Activated CD8-positive, alpha-beta memory T cell treated with anti-CD3 and anti-CD28 coated beads, Interleukin-2, amount 50 U/mL, for 1 hour (primary cell): ENCODE results near the gene PARK7.
"Not testable (repeated sequence)": the region's sequence is repeated elsewhere in the genome, so short reads cannot be mapped to it uniquely, and the experiment has no call there.

ENCODE experiments used
- DNase-seq: peaks from one replicate; pipeline ENCODE4 v3.0.0-alpha.2; 2020; ENCODE audit errors: extremely low read depth

Gene PARK7

GRCh38 chr1:7961216-7962013 lies at the start of gene PARK7:
PARK7 (plus strand) TSS chr1:7961711; CDS start chr1:7962786, 1,075 bp downstream.
- DNase-seq: peak; percentile 98

DNA sequence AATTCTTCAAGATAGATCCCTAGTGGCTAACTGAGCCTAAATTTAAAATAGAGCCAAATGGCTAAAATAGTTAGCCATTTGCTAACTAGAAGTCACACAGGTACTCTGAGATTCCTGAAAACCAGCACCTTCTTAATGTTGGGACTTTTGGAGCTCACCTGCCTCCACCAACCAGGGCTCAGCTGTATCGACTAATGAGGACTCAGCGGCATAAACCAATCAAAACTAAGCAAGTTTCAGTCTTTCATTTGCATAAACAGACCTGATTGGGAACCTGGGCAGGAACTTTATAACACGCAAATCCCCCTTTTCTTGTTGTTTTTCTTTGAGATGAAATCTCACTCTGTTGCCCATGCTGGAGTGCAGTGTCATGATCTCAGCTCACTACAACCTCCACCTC lies 49.4 kb upstream of the PARK7 start:
- no peak for DNase-seq

- DNase-seq: no peak
These were observed 48.6 kb upstream of the PARK7 start for GRCh38 chr1:7912743-7913557.

DNA sequence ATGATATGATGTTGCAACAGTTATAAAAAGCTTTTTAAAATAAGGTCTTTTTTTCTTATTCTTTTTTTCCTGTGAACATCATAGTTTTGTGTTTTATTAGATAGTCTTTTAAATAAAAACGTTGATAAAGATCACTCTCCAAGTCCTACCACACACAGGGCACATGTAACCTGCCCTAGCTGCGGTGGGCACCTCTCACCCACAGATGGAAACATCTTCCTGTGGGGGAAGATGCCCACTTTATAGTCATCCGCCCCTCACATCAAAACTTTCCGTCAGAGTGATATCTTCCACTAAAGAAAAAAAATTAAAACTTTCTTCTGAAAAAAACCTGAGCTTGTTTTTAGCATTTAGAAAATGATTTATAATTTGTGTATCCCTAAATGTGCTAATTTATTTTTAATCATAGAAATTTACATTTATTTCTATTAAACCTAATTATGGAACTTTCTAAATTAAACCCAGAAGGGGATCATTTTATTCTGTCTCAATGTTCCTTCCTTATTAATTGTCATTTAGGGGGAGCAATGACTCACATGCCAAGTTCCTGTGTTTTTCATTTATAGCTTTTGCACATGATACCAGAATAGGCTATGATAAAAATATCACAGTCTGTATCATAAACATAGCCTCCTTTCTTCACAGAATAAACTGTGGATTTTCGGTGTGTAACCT lies 45.5 kb upstream of the PARK7 start:
- no peak for DNase-seq

GRCh38 chr1:7916501-7916830 lies 45.0 kb upstream of the PARK7 start:
- no peak for DNase-seq

- DNase-seq: not testable (repeated sequence)
These were observed 43.5 kb upstream of the PARK7 start for GRCh38 chr1:7917971-7918370.

DNA sequence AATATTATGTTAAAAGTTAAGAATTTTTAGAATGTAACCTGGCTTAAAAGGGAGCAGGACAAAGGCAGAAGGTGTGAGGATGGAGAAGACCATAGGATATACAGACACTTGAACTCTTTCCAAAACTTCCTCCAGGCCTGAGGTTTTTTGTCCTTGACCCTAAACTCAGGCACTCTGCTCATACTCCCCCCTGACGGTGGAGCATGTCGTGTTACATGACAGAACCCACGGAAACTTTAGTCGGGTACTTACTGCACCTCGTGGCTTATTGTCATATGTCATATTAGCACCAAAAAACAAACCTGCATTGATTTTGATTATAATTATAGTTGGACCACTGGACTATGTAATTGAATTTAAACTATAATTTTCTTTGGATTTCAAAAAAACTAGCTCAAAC lies 41.6 kb upstream of the PARK7 start:
- DNase-seq: no peak

GRCh38 chr1:7921796-7922195 lies 39.7 kb upstream of the PARK7 start:
- DNase-seq: no peak

DNA sequence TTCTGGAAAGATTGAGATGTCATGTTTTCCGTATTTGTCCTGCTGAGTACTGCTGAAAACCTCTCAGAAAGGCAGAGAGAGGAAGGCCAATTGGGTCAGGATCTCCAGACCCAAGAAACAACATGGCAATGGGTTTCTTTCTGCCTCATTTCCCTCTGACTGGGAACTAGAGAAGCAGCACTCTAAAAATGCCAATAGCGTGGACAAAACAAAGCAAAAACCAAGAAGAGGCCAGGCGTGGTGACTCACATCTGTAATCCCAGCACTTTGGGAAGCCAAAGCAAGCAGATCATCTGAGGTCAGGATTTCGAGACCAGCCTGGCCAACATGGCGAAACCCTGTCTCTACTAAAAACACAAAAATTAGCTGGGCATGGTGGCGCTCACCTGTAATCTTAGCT lies 39.2 kb upstream of the PARK7 start:
- DNase-seq: no peak

GRCh38 chr1:7927061-7927460 lies 34.5 kb upstream of the PARK7 start:
- DNase-seq: not testable (repeated sequence)

DNA sequence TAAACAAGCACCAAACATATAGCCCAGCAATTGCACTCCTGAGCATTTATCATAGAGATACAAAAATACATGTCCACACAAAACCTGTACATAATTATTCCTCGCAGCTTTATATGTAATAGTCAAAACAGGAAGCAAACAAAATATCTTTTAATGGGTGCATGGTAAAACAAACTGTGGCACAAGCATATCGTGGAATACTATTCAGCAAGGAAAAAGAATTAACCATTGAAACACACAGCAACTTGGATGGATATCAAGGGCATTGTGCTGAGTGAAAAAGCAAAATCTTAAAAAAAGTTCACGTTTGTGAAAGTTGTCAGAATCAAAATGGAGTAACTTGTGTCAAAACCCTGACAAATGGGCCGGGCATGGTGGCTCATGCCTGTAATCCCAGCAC lies 33.3 kb upstream of the PARK7 start:
- no peak for DNase-seq

DNA sequence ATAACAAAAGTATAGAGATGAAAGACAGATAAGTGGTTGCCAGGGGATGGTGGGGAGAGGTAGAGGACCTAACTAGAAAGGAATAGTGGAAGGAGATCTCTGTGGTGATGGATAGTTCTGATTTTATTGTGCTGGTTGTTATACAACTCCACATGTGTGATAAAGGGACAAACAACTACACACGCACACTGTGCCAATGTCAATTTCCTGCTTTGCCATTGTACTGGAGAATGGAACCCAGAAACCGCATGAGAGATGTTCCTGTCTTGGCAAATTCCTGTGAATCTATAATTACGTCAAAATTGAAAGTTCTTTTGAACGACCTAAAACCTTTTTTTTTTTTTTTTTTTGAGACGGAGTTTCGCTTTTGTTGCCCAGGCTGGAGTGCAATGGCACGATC lies 31.9 kb upstream of the PARK7 start:
- DNase-seq: no peak

DNA sequence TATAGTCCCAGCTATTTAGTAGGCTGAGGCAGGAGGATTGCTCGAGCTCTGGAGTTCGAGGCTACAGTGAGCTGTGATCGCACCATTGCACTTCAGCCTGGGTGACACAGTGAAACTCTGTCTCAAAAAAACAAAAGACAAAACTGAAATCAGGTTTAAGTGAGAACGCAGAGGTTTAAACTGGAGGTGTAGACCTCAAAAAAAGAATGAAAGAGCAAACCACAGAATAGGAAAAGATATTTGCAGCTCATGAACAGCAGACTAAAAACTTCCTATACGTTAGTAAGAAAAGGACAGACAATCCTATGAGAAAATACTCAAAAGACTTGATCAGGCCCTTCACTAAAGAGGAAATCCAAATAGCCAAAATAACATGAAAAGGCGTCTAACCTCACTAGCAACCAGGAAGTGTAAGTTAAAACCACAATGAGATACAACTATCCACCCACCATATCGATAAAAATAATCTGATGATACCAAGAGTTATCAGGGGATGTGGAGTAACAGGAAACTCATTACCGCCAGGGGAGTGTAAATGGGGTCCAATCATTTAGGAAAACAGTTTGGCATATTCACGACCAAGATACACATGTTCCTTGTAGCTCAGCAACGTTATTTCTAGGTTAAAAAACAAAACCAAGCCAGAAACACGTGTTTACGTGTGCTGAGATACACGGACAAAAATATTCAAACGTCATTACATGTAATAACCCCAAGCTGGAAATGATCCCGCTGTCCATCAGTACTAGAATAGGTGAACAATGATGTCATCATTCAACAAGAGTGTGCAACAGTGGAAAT lies 30.7 kb upstream of the PARK7 start:
- no peak for DNase-seq

GRCh38 chr1:7931446-7931812 lies 30.1 kb upstream of the PARK7 start:
- no peak for DNase-seq

DNA sequence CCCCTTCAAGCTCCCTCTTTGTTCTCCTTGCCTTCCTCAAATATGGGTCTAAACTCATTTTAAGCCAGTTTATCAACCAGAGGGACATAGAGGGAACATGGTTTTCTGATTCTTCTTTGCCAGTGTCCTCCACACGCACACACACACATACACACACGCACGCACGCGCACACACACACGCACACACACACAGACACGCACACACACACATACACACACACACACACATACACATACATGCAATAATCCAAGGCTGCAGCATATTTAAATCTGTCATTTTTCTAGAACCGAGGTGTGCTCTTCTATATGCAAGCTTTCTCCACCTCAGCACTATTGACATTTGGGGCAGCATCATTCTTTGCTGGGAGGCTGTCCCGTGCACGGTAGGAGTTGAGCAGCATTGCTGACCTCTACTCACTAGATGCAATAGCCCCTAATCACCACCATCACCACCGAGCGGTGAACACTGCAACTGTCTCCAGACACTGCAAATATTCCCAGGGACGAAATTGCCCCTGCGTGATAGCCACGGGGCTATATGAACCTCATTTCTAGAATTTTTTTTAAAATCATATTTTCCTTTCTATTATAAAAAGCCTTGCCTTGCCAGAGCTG lies 28.9 kb upstream of the PARK7 start:
- DNase-seq: no peak

GRCh38 chr1:7938070-7938469 lies 23.4 kb upstream of the PARK7 start:
- DNase-seq: no peak

GRCh38 chr1:7940034-7940433 lies 21.5 kb upstream of the PARK7 start:
- DNase-seq: no peak

GRCh38 chr1:7940745-7941436 lies 20.6 kb upstream of the PARK7 start, which contains the start of gene TNFRSF9:
TNFRSF9 (minus strand) TSS chr1:7940839; CDS start chr1:7939994, 845 bp downstream.
- no peak for DNase-seq

- no peak for DNase-seq
These were observed 20.1 kb upstream of the PARK7 start for GRCh38 chr1:7941437-7941793.

DNA sequence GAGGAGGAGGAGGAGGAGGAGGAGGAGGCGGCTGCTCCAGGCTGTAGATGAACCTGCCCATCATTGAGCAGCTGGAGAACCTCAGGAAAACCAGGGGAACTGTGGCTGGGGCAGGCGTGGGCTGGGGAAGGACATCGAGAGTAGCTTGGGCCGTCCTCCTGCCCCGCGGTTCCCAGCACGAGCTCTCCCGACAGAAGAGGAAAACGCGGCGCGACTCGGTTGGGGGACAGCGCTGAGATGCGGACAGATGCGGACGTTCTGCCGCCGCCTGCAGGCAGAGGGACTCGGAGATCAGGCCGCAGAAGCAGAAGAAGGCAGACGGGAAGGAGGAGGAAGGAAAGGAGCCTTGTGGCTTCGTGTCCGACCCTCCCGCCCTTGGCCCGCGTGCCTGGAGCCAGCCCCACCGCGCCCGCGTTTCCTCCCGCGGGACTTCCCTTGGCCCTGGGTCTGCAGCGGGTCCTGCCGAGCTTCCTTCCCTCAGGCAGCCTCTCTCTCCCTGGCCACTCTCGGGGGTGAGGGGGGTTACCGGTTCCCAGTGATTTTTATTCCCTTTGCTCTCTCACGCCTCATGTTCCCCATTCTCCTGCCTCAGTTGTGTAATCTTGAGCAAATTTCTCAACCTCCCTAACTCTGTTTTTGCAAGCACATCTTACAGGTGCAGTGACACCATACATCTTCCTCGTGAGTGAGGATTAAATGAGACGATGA lies 19.1 kb upstream of the PARK7 start:
- DNase-seq: no peak
